Fibroblast of peridontal ligament (primary cell): ENCODE results near the gene P2RX6.

Experiments
- DNase-seq: peaks from one replicate; pipeline ENCODE4 v3.0.0-alpha.2; 2010; ENCODE audit errors: extremely low read depth

P2RX6 gene

DNA sequence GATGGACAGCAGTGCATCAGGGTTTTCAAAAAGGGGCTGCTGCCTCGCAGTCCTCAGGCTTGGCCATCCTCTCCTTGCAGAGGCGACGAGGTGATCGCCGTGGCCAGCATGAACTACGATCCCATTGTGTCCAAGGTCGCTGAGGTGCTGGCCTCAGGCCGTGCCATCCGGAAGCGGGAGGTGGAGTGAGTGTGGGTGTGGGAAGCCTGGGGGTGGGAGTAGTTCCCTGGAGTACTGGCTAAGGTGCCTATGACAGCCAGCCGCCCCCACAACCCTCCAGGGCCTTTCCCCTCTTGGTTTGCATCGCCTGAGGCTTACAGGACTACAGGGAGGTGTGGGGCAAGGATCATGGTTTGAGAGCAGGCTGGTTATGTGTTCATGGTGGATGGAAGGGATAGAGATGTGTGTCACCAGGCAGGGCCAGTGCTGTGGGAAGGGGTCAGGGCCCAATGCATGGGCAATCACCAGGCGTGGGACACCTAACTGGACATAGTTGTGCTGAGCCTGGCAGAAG, 35.0 kb upstream of the P2RX6 start:
- DNase-seq = no peak

- no peak for DNase-seq
These were observed 34.4 kb upstream of the P2RX6 start for GRCh38 chr22:20980523-20980922.

- DNase-seq = no peak
These were observed 33.8 kb upstream of the P2RX6 start for GRCh38 chr22:20980938-20981722.

DNA sequence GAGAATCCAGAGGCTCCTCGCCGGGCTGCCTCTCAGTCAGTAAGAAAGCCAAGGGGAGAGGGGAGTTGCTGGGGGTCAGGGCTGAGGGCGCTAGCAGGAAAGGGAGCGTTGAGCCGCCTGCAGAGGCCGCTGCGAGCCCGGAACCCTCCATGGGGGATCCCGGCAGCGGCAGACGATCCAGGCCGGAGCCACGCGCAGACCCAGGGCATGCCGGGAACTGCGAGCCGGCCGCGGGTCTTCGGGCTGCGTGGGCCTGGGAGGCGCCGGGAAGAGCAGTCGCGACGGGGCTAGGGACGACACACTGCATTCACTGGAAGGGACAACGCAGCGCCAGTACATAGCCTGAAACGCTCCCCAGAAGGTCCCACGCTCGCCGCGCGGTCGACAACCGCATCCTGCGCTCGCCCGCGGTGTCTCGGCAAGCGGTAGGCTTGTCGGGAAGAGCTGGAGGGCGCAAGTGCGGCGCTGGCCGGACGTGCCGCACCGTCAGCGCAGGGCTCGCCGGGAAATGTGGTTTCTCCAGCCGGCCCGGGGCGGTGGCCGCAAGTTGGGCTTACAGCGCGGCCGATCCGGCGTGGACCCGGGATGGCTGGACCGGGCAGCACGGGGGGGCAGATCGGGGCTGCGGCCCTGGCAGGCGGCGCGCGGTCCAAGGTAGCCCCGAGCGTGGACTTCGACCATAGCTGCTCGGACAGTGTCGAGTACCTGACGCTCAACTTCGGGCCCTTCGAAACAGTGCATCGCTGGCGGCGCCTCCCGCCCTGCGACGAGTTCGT, 33.0 kb upstream of the P2RX6 start, which contains the start of gene LZTR1:
LZTR1 (plus strand) TSS at position 511 of the 776 bp plus-strand sequence; CDS start at position 586, 75 bp downstream.
- DNase-seq = peak; percentile 75

GRCh38 chr22:20982563-20982882, 32.4 kb upstream of the P2RX6 start:
- DNase-seq = no peak

- DNase-seq = peak; percentile 18
These were observed 31.7 kb upstream of the P2RX6 start for GRCh38 chr22:20983081-20983771.

DNA sequence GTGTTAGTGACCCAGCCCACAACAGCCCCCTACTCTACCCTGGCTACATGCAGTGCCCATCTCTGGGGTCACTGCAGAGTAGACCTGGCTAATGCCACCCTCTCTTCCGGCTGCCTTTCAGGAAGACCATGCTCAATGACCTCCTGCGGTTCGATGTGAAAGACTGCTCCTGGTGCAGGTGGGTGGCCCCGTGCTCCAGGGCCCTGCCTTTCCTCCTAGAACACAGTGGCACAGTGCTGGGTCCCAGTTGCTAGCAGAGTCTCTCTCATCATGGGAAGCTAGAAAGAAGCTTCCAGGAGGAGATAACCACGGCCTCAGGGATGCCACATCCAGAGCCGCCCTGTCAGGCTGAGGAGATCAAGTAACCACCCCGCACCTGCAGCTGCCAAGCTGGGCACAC, 29.2 kb upstream of the P2RX6 start:
- no peak for DNase-seq

DNA sequence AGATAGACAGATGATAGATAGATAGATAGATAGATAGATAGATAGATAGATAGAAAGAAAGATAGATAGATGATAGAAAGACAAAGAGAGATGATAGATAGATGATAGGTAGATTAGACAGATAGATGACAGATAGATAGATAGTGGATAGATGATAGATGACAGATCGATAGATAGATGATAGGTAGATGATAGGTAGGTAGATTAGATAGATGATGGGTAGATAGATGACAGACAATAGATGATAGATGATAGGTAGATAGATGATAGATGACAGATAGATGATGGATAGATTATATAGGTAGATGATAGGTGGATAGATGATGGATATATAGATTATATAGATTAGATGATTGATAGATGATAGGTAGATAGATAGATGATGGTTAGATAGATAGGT, 28.6 kb upstream of the P2RX6 start:
- no peak for DNase-seq

- DNase-seq = no peak
These were observed 27.6 kb upstream of the P2RX6 start for GRCh38 chr22:20987375-20987774.

- no peak for DNase-seq
These were observed 26.2 kb upstream of the P2RX6 start for GRCh38 chr22:20988573-20989322.

DNA sequence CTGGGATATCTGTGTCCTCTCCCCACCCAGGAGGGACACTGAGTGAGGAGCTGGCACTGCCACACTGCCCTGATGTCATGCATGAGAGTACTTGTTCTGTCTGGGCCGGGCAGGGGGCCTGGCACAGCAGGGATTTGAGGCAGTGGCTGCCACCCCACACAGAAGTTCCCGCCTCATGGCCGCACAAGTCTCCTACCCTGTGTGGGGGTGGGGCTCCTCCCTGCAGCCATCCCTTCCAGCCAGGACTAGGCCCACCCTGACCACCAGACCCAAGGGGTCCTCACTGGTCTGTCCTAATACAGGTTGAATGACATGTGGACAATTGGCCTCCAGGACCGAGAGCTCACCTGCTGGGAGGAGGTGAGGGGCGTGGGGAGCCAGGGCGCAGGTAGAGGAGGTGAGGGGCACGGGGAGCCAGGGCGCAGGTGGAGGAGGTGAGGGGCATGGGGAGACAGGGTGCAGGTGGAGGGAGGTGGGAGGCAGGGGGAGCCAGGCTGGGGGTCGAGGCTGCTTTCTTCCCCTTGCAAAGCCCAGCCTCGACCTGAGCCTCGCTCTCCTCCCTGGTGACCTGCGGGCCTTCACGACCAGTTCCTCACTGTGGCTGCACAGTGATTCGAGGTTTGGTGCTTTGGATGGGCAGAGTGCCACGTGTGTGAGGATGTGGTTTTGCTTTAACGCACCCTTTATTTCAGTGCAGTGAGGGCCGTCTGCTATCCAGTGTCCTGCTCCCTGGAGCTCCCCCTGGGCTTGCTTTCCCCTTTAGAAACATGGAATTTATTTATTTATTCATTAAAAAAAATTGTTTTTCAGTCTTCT, 25.4 kb upstream of the P2RX6 start:
- peak; percentile 23 for DNase-seq

DNA sequence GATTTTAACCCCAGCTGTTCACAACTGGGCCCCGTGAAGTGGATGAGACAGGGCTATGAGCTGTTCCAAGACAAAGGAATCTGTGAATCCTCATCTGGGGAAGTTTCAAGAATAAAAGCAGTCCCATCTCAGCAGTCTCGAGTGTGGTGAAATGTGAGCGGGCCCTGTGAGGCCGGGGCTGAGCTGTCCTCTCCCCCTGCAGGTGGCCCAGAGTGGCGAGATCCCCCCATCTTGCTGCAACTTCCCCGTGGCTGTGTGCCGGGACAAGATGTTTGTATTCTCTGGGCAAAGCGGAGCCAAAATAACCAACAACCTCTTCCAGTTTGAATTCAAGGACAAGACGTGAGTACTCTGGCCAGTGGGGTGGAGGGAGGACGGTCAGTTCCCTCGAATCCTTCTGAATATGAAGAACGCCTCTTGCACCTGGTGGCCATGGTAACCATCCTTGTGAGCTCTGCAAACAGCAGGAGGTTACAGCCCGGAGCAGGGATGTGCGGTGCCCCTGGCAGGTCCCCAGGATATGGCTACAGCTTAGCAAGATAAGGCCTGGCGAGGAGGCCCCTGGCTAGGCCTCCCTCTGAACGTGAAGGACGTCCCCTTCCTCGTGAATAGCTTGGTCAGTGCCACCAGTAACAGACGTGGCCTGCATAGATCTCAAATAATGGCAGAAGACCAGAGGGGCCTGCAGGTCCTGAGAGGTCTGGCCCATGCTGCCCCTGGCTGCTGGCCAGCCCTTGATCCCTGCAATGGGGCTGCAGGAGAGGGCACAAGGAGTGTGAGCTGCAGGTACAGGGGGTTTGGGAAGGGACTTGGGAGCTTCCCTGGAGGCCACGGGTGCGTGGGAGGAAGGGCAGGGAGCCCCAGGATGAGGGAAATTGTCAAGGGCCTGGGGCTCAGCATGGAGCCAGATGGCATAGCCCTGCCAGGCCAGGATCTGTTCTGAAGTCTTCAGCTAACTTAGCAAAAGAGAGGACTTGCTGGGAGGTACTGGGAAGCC, 24.5 kb upstream of the P2RX6 start:
- no peak for DNase-seq

GRCh38 chr22:20991252-20992055, 23.5 kb upstream of the P2RX6 start:
- no peak for DNase-seq

- DNase-seq = no peak
These were observed 22.9 kb upstream of the P2RX6 start for GRCh38 chr22:20992056-20992442.

GRCh38 chr22:20992456-20993303, 22.3 kb upstream of the P2RX6 start:
- no peak for DNase-seq

GRCh38 chr22:20993304-20994127, 21.4 kb upstream of the P2RX6 start:
- DNase-seq = no peak
